22Rv1 (cell line): ENCODE results near the gene PYGO1.

Experiments
- CTCF ChIP-seq: fragments of 450-650 bp; IDR thresholded peaks from 2 replicates; pipeline ENCODE4 v1.5.1; 2017; ENCODE audit warnings: mild to moderate bottlenecking
- ZFX ChIP-seq: fragments of 450-650 bp; IDR thresholded peaks from 2 replicates; pipeline ENCODE4 v1.6.1; 2017; ENCODE audit warnings: antibody characterized with exemption, borderline replicate concordance

- TF ChIP-seq CTCF (no peak), ZFX (no peak)
These were observed 1.3 kb downstream of the PYGO1 start for GRCh38 chr15:55586808-55587207.
